SHP77 treated with DMSO at 0.1 percent for 48 hours (cell line): ENCODE results near the gene DCUN1D2.

Experiments
- DNase-seq: peaks from one replicate; lab custom pipeline; 2025; lab: John Stamatoyannopoulos, UW

DCUN1D2 gene

GRCh38 chr13:113464476-113464875 lies 26.0 kb downstream of the DCUN1D2 start:
- DNase-seq = no peak

- no peak for DNase-seq
These were observed 29.3 kb downstream of the DCUN1D2 start for GRCh38 chr13:113461022-113461751.

- DNase-seq = no peak
These were observed 29.9 kb downstream of the DCUN1D2 start for GRCh38 chr13:113460599-113460998.

- DNase-seq = no peak
These were observed 30.4 kb downstream of the DCUN1D2 start for GRCh38 chr13:113460064-113460555.

- DNase-seq = no peak
These were observed 32.1 kb downstream of the DCUN1D2 start for GRCh38 chr13:113458253-113459065.

GRCh38 chr13:113457510-113457909 lies 33.0 kb downstream of the DCUN1D2 start:
- no peak for DNase-seq

GRCh38 chr13:113456116-113456702 lies 34.3 kb downstream of the DCUN1D2 start:
- no peak for DNase-seq

- DNase-seq = no peak
These were observed 35.1 kb downstream of the DCUN1D2 start for GRCh38 chr13:113455384-113455783.

- DNase-seq = no peak
These were observed 35.6 kb downstream of the DCUN1D2 start for GRCh38 chr13:113454936-113455335.

- DNase-seq = no peak
These were observed 37.3 kb downstream of the DCUN1D2 start, which contains the start of gene ADPRHL1 for GRCh38 chr13:113452942-113453901. ADPRHL1 (minus strand) TSS chr13:113453488; CDS start chr13:113453437, 51 bp downstream.

GRCh38 chr13:113452466-113452865 lies 38.0 kb downstream of the DCUN1D2 start:
- DNase-seq = no peak

GRCh38 chr13:113451951-113452421 lies 38.5 kb downstream of the DCUN1D2 start:
- no peak for DNase-seq

GRCh38 chr13:113450861-113451620 lies 39.5 kb downstream of the DCUN1D2 start:
- DNase-seq = peak; percentile 64

GRCh38 chr13:113450348-113450744 lies 40.2 kb downstream of the DCUN1D2 start:
- peak; percentile 34 for DNase-seq

GRCh38 chr13:113449693-113450347 lies 40.7 kb downstream of the DCUN1D2 start:
- DNase-seq = no peak

GRCh38 chr13:113448885-113449692 lies 41.4 kb downstream of the DCUN1D2 start:
- peak; percentile 99 for DNase-seq

- no peak for DNase-seq
These were observed 42.0 kb downstream of the DCUN1D2 start for GRCh38 chr13:113448545-113448884.

- no peak for DNase-seq
These were observed 42.9 kb downstream of the DCUN1D2 start for GRCh38 chr13:113447596-113447995.

GRCh38 chr13:113446488-113446854 lies 44.0 kb downstream of the DCUN1D2 start:
- no peak for DNase-seq
